GM19324 (cell line): ENCODE data around the gene CRIP1.

ENCODE experiments used
- ATAC-seq: cut with Tn5 transposase; IDR thresholded peaks from one replicate; pipeline ENCODE4 v1.9.1; 2021; ENCODE audit warnings: mild to moderate bottlenecking, moderate library complexity; ENCODE audit not compliant: unreplicated experiment, low FRiP score

The CRIP1 gene

GRCh38 chr14:105491366-105491973, 4.8 kb downstream of the CRIP1 start:
- ATAC-seq = peak; percentile 0

GRCh38 chr14:105492031-105492970, 5.6 kb downstream of the CRIP1 start:
- ATAC-seq = no peak

GRCh38 chr14:105492971-105493871, 6.5 kb downstream of the CRIP1 start:
- ATAC-seq = no peak

- no peak for ATAC-seq
These were observed 7.4 kb downstream of the CRIP1 start for GRCh38 chr14:105493921-105494605.

GRCh38 chr14:105494606-105494929, 7.9 kb downstream of the CRIP1 start:
- no peak for ATAC-seq

- no peak for ATAC-seq
These were observed 8.7 kb downstream of the CRIP1 start for GRCh38 chr14:105495101-105495989.

- ATAC-seq = no peak
These were observed 9.5 kb downstream of the CRIP1 start for GRCh38 chr14:105495990-105496830.

GRCh38 chr14:105496831-105497591, 10.3 kb downstream of the CRIP1 start:
- no peak for ATAC-seq

- no peak for ATAC-seq
These were observed 11.2 kb downstream of the CRIP1 start for GRCh38 chr14:105497671-105498429.

- ATAC-seq = no peak
These were observed 12.0 kb downstream of the CRIP1 start for GRCh38 chr14:105498430-105499255.

GRCh38 chr14:105499256-105500035, 12.8 kb downstream of the CRIP1 start:
- ATAC-seq = no peak

GRCh38 chr14:105500036-105500725, 13.5 kb downstream of the CRIP1 start:
- no peak for ATAC-seq

- ATAC-seq = no peak
These were observed 14.0 kb downstream of the CRIP1 start for GRCh38 chr14:105500726-105501101.

GRCh38 chr14:105501504-105502291, 15.0 kb downstream of the CRIP1 start:
- ATAC-seq = no peak
